AG09319 (cell line): ENCODE data around the gene RNF19B.
"Not testable (repeated sequence)": the region's sequence is repeated elsewhere in the genome, so short reads cannot be mapped to it uniquely, and the experiment has no call there.

ENCODE experiments used
- DNase-seq: peaks from one replicate; pipeline ENCODE4 v3.0.0-alpha.2; 2010; ENCODE audit warnings: low read depth; ENCODE audit errors: extremely low read depth
- TF ChIP-seq, protein P1 (sequence below): IDR thresholded peaks from 2 replicates; pipeline ENCODE4 v1.5.1; 2011; ENCODE audit warnings: low read depth, mild to moderate bottlenecking, inconsistent platforms, low read length, moderate library complexity

The RNF19B gene

DNA sequence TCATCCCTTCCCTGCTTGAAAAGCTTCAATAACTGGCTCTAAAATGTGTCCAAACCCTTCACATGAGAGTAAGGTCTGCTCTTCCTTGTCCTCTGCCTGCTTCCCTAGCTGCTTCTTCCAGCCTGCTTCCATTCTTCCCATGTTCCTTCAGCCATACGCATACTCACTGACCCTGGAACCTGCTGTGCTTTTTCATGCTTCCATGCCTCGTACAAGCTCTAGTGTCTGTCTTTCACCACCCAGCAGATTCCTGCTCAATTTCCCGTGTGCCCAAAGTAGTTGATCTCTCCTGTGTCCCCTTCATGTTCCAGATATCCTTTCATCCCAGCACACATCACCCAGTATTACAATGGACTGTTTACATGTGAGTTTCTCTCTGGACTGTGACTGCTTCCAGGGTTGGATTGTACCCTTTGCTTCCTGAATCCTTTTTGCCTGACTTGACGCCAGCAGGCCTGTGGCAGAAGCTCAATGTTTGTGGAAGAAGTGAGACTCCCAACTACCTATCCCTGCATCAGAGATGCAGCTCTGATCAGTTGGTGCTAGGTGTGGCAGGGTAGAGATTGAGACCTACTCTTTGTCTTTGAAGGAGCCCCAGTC, 35.9 kb upstream of the RNF19B start:
- DNase-seq: no peak

DNA sequence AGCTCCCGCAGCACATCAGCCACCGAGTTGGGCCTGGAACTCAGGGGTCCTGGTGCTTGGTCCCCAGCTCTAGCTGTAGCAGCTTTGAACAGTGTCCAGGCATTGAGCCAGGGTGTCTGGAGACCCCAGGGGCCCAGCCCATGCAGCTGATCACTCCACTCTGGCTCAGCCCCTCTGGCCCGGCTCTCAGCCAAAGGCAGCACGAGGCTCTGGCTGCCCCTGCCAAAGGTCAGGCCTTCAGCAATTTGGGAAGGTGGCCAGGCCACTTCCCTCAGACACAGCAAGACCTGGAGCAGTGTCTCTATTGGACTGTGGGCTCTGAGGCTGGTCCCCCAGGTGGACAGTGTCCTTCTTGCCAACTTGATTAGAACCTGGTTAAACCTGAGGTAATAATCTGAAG, 34.4 kb upstream of the RNF19B start:
- TF ChIP-seq, protein P1, sequence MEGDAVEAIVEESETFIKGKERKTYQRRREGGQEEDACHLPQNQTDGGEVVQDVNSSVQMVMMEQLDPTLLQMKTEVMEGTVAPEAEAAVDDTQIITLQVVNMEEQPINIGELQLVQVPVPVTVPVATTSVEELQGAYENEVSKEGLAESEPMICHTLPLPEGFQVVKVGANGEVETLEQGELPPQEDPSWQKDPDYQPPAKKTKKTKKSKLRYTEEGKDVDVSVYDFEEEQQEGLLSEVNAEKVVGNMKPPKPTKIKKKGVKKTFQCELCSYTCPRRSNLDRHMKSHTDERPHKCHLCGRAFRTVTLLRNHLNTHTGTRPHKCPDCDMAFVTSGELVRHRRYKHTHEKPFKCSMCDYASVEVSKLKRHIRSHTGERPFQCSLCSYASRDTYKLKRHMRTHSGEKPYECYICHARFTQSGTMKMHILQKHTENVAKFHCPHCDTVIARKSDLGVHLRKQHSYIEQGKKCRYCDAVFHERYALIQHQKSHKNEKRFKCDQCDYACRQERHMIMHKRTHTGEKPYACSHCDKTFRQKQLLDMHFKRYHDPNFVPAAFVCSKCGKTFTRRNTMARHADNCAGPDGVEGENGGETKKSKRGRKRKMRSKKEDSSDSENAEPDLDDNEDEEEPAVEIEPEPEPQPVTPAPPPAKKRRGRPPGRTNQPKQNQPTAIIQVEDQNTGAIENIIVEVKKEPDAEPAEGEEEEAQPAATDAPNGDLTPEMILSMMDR: no peak
- no peak for DNase-seq

More for the DNA sequence above, 35.9 kb upstream of the RNF19B start:
- TF ChIP-seq, protein P1: no peak

DNA sequence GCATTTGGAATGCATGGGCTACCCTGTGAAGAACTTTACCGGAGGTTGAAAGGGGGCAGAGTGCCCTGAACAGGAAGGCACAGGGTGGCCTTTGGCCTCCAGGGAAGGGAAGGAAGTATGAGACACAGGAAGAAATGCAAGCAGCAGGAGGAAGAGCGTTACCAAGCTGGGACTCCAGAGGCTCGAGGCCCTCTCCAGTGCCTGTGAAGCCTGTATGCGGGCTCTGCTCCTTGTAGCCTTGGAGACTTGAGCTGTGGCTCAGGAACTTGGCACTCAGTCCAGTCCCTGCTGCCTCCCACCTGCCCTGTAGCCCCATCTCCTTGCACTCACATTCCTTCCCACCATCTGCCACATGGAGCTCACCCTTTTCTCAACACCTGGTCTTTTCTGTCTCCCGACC, 33.5 kb upstream of the RNF19B start:
- DNase-seq: no peak
- TF ChIP-seq, protein P1: no peak

DNA sequence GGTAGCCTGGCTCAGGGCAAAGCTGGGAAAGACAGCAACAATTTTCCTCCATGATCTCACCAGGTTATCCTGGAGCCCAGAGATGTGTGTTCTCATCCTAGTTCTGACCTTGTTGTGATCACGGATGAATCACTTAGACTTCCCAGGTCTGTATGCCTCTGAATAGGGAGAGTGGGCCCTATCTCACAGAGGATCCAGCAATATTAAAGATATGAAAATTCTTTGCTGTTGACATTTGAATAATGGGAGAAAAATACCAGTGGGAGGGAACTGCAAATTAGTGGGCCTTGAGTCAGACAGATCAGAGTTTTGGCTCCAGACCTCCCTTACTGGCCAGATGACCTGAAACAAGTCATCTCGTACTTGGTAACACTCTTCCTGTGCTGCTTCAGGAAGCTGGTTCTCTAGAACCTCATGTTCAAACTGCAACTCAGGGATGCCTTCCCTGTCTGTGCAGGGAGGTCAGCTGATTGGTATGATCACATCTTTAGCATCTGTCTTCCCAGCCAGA, 32.8 kb upstream of the RNF19B start:
- TF ChIP-seq, protein P1: no peak
- no peak for DNase-seq

DNA sequence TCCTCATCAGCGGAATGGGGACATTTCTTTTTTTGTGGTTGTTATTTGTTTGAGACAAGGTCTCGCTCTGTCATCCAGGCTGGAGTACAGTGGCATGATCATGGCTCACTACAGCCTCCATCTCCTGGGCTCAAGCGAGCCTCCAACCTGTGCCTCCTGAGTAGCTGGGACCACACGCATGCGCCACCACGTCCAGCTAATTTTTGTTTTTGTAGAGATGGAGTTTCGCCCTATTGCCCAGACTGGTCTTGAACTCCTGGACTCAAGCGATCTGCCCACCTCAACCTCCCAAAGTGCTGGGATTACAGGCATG, 28.7 kb upstream of the RNF19B start:
- DNase-seq: not testable (repeated sequence)

DNA sequence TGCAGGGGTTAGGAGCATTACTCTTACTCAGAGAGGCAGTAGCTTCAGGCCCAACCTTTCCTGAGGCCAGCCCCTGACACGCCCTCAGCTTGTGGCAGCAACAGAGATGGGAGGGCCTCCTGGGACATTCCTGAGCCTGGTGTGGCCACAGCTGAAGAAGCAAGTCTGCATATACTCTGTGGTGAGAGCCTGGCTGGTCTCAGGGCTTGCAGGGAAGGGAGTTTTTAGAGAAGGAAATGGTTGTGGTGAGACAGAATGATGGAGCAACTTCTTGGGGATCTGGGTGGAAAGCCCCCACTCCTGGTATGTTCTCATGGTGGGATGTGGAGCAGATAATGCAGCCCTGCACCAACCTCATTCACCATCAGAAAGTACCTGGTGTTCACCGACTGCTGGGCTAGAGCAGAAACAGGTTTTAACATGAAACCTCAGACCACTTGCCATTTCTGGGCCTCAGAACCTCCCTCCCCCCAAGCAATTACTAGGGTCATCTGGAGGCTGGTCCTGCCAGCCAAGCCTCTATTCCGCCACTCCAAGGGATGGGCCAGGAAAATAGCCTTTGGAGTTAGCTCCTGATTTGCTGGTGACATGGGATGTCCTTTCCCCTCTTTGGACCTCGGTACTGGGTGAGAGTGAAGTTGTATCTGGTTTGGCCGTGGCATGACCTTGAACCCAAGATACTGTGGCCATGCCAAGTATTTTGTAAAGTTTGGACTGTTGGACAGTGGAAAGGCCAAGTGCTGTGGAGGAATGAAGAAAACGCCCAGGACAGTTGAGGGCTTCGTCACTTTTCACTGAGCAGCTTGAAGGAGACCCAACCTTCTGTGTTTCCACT, 28.1 kb upstream of the RNF19B start:
- peak; percentile 79 for DNase-seq
- TF ChIP-seq, protein P1: no peak

DNA sequence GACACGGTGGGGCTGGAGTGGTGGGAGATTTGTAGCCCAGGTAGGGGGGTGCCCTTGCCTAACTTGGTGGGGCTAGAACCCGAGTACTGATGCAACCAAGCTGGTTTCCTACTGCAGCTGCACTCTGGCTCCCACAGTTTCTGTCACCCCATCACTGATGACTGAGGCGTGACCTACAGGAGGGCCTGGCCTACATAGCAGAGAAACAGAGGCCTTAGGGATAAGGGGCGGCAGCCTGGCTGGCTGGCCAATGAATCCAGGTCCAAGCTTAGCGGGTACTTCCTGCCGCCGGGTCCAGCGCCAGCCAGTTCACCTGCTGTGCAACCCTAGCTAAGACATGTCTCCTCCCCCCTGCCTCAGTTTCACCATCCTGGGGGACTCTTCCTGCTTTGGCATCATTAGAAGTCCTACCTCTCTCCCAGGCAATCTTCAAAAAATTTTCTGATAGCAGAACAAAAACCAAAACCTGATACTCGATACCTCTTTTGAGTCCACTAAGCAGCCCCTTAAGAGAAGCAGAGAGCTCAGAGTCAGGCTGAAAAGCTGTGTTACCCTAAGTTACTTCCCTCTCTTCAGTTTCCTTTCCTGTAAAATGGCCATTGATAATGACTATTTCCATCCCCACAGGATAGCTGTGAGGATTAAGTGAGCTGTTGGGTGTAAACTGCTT, 27.3 kb upstream of the RNF19B start:
- TF ChIP-seq, protein P1: no peak
- DNase-seq: no peak
